Pancreas (tissue), 10 donors: Measurements from ENCODE around the gene IGFN1. TPM values are rescaled to one million over a fixed set of nuclear protein-coding genes. Genes with fewer than 3 reads are reported as not detected.
"Not testable (repeated sequence)": the region's sequence is repeated elsewhere in the genome, so short reads cannot be mapped to it uniquely, and the experiment has no call there.

Source experiments
- ATAC-seq, 4 donors: fragments of 200-7000 bp; cut with Tn5 transposase; one replicate each; pipeline versions ENCODE4 v1.8.0 to v1.9.1; 2020; ENCODE audit warnings: mild to moderate bottlenecking in 4 of 4, moderate library complexity in 4 of 4
- DNase-seq, 6 donors: peaks; one replicate each; pipeline ENCODE4 v3.0.0-alpha.2; 2020
- FAIRE-seq: peaks from 2 replicates; lab custom pipeline; 2012; peaks lifted over from hg19 to GRCh38; lab: Jason Lieb, UNC
- H3K27ac ChIP-seq, 4 donors: fragments of 200-600 bp; sonication (generic); 1 replicate in 3 of 4; 2 replicates in 1 of 4; pipeline versions ENCODE4 v1.5.0 to v1.8.0; 2020
- H3K27me3 ChIP-seq, 4 donors: fragments of 200-600 bp; one replicate each; pipeline ENCODE4 v1.8.0; 2021
- H3K36me3 ChIP-seq, 3 donors: fragments of 200-600 bp; sonication (generic) in 1 of 3; one replicate each; pipeline versions ENCODE4 v1.5.0 to v1.8.0; 2020 to 2021
- H3K4me1 ChIP-seq, 3 donors: fragments of 200-600 bp; one replicate each; pipeline ENCODE4 v1.8.0; 2021
- H3K4me3 ChIP-seq, 4 donors: fragments of 200-600 bp; sonication (generic) in 2 of 4; one replicate each; pipeline versions ENCODE4 v1.5.0 to v1.8.0; 2020 to 2021
- H3K9me3 ChIP-seq, 4 donors: fragments of 200-600 bp; one replicate each; pipeline ENCODE4 v1.8.0; 2021
- WGBS, 2 donors: extraction: QIAGEN DNeasy Blood & Tissue Kit; methylation state at CpG; one replicate each; pipeline ENCODE4 v1.1.7; 2013; 5-methylcytosine and 5-hydroxymethylcytosine counted together
- intact Hi-C, 3 donors: fragments of 100-400 bp; cut with DNase I; formaldehyde crosslinking; loops; one replicate each; pipeline versions ENCODE4 v1.11.1 to v1.14.2; 2022
- polyA plus RNA-seq, 2 donors: library from polyadenylated mRNA; stranded (reverse); fragments of 200-250 nt; gene quantifications; one replicate each; pipeline ENCODE4 v1.2.3, GENCODE V29; 2013
- total RNA-seq, 6 donors: library from RNA; stranded (reverse); fragmentation: NEBNext Ultra II Directional in 4 of 6; extraction: Animal tissue kit (Norgen Biotek cat#: 25700) in 4 of 6; gene quantifications; one replicate each; pipeline versions ENCODE4 v1.2.1 to v1.2.4, GENCODE V29; 2021 to 2023
- TF ChIP-seq, protein P1 (sequence below), 4 donors: fragments of 200-600 bp; sonication (generic) in 3 of 4; IDR thresholded peaks; one replicate each; pipeline versions ENCODE4 v1.5.0 to v1.8.0; 2021; ENCODE audit warnings: antibody characterized with exemption in 4 of 4
- donor health status: healthy with polysubstance abuse.
- donor health status: DM: no; HTN: no; CAD: no; lungs with moderate emphysema.
- donor health status: DM: no; HTN: no; CAD: no.
- donor health status: control.
- donor health status: control.
- donor health status: Bipolar disorder and iron deficiency.
- donor health status: DM: yes; HTN: yes; CAD: no.
- donor health status: DM: no; HTN: no; CAD: no.
- donor health status: DM: no; HTN: no; CAD: no.
- donor health status: DM: yes; HTN: yes; CAD: no.

Gene IGFN1
- total and polyA plus RNA-seq, 8 donors = 4.1 to 48.4 (median 14.6) TPM

DNA sequence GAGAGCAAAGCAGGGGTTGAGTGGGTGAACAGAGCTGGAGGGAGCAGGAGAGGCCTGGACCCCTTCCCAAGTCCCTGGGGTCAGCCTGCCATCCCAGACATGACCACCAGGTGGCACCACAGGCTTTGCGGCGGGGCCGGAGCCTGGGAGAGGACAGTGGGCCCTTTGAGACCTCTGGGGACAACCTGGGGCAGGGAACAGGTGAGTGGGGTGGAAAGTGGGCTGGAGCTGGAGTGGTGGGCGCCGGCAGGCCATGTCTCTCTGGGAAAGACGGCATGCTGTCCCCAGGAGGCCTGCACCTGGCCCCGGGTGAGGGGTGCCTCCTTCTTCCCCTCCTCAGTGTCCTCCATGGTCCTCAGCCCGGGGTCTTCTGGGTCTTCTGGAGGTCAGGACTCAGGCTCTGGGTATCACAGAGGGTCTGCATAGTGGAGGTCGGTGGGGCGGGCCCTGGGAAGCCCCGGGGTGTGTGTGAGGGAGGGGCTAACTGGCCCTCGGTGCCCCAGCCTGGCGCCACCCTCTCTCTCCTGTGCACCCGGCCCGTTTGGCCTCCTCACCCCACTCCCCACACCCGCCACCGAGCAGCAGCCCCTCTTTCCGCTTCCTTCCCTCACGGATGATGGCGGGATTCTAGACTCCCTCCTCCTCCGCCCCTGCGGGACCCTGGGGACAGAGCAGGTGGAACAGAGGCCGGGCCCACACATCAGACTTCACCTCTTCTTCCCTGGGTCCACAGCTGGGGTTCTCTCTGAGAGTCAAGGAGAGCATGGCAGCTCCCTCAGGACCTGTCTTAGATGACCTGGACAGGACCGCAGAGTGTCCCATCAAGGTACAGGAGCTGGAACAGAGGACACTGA lies 64.2 kb downstream of the IGFN1 start:
- Histone ChIP-seq H3K27me3 (no peaks in the 10 kb centered on the region), H3K4me3 (no peak overlapping the region), H3K36me3 (no peaks in the 10 kb centered on the region), H3K9me3 (no peaks in the 10 kb centered on the region), H3K27ac (no peak overlapping the region), H3K4me1 (no peaks in the 10 kb centered on the region)
- ATAC-seq (peak; percentile 66 to 91 (median 87)), DNase-seq (peak in 5 of 6 donors; percentile 27 to 96 (median 74)), FAIRE-seq (no peak)
- intact Hi-C loops = loop anchor here in 2 of 3 donors (5.0 to 10.0 kb wide), 2 partner anchors 100 to 102 kb away; no protein-coding TSS in a partner anchor
- WGBS, 2 donors = 34 to 36% methylated on average over 19 to 24 of the region's 24 CpGs
- TF ChIP-seq, protein P1, sequence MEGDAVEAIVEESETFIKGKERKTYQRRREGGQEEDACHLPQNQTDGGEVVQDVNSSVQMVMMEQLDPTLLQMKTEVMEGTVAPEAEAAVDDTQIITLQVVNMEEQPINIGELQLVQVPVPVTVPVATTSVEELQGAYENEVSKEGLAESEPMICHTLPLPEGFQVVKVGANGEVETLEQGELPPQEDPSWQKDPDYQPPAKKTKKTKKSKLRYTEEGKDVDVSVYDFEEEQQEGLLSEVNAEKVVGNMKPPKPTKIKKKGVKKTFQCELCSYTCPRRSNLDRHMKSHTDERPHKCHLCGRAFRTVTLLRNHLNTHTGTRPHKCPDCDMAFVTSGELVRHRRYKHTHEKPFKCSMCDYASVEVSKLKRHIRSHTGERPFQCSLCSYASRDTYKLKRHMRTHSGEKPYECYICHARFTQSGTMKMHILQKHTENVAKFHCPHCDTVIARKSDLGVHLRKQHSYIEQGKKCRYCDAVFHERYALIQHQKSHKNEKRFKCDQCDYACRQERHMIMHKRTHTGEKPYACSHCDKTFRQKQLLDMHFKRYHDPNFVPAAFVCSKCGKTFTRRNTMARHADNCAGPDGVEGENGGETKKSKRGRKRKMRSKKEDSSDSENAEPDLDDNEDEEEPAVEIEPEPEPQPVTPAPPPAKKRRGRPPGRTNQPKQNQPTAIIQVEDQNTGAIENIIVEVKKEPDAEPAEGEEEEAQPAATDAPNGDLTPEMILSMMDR (IDR thresholded peaks at IDR 0.05) = peak; percentile 96 to 98 (median 97)

DNA sequence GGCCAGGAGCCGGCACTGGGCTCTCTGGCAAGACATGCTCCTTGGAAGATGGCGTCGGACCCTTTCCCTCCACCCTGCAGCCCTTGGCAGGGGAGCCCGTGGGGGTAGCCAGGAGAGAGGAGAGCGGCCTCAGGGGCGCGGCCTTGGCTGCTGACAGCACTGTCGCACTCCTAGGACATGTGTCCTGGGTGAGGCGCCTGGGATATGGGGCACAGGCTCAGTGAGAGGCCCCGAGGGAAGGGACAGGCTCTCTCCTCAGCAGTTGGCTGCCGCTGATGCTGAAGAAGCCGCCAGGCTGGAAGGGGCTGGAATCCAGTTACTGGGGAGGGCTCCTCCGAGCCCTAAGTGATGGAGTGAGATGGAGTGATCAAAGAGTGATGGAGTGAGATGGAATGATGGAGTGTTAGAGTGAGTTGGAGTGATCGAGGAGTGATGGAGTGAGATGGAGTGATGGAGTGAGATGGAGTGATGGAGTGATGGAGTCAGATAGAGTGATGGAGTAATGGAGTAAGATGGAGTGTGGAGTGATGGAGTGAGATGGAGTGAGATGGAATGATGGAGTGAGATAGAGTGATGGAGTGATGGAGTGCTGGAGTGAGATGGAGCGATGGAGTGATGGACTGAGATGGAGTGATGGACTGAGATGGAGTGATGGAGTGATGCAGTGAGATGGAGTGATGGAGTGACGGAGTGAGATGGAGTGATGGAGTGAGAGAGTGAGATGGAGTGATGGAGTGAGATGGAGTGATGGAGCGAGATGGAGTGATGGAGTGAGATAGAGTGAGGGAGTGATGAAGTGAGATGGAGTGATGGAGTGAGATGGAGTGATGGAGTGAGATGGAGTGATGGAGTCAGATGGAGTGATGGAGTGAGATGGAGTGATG lies 65.1 kb downstream of the IGFN1 start:
- FAIRE-seq (no peak), DNase-seq (peak in 1 of 6 donors; percentile 56), ATAC-seq (no peak)
- intact Hi-C loops = loop anchor here in 1 of 3 donors (10.0 kb wide), 1 partner anchor 99 kb away; no protein-coding TSS in a partner anchor
- no peaks in the 10 kb centered on the region for H3K9me3 ChIP-seq
- WGBS, 2 donors = 65 to 73% methylated on average over 17 of the region's 17 CpGs
- H3K4me3 ChIP-seq = no peak overlapping the region
- H3K27ac ChIP-seq = no peak overlapping the region
- H3K36me3 ChIP-seq = no peaks in the 10 kb centered on the region
- H3K4me1 ChIP-seq = no peaks in the 10 kb centered on the region
- no peaks in the 10 kb centered on the region for H3K27me3 ChIP-seq
- TF ChIP-seq, protein P1 (IDR thresholded peaks at IDR 0.05) = no peak

- not testable (repeated sequence) for H3K27me3 ChIP-seq, H3K36me3 ChIP-seq, DNase-seq, H3K9me3 ChIP-seq, ATAC-seq, H3K4me3 ChIP-seq, H3K27ac ChIP-seq, FAIRE-seq, H3K4me1 ChIP-seq
- intact Hi-C loops = loop anchor here in 2 of 3 donors (2.0 to 10.0 kb wide), 2 partner anchors 97 to 101 kb away; no protein-coding TSS in a partner anchor
Observed at GRCh38 chr1:201258132-201258531, 67.5 kb downstream of the IGFN1 start.

- Histone ChIP-seq H3K4me1 (no peaks in the 10 kb centered on the region), H3K27ac (no peak overlapping the region), H3K9me3 (no peaks in the 10 kb centered on the region), H3K27me3 (no peaks in the 10 kb centered on the region), H3K36me3 (no peaks in the 10 kb centered on the region), H3K4me3 (no peak overlapping the region)
- TF ChIP-seq, protein P1 (IDR thresholded peaks at IDR 0.05) = no peak
- WGBS, 2 donors = 76 to 85% methylated on average over 14 of the region's 14 CpGs
- intact Hi-C loops = loop anchor here in 2 of 3 donors (2.0 to 10.0 kb wide), 2 partner anchors 96 to 100 kb away; no protein-coding TSS in a partner anchor
- FAIRE-seq (no peak), ATAC-seq (no peak), DNase-seq (peak in 1 of 6 donors; percentile 50)
Observed at GRCh38 chr1:201258763-201259230, 68.2 kb downstream of the IGFN1 start.
